ENCODE results near the gene RAD51B. TPM values are rescaled to one million over a fixed set of nuclear protein-coding genes. Genes with fewer than 3 reads are reported as not detected.

Gene RAD51B
- polyA plus RNA-seq, 3 donors, result 3.6 to 11.6 (median 9.4) TPM

DNA sequence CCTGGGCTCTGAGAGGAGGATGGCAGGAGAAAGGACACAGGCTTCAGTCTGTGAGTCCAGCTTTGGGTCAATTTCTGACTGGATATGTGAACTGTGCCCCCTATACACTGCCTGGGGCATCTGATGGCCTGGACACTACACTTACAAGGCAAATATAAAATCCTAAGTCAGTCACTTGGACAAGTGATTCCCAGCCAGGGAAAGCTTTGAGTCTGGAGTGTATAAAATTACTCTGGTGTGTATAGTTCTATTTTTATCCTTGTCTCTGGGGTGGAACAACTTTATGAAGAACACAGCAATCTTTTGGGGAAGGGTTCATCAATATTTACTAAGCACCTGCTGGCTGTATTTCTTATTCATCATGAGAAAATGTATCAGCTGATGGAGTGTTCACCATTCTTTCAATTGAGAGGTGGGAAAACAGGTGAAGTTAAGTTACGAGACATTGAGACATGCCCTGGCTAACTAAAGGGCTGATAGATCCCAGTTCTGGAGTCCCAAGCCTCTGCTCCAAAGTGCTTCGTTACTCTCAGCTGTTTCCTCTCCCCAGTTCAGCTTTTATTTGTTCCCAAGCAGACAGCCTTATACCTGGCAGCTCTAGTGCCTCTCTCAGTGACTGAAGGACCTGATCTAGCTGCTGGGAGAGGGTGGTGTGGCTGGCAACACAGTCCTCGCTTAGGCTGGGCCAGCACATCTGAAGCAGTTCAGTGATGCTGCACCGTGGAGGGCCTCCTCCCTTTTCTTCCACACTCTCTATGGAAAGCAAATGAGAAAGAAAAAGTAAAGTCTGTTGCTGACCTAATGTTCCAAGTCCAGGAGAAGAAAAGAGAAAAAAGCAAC, 34.1 kb upstream of the RAD51B start:
- 100% methylated on average over 2 of the region's 4 CpGs for WGBS (ENCODE audit: insufficient coverage)
- H3K4me3 Mint-ChIP-seq, result no peak overlapping the region
- peaks cover 1% of the 10 kb centered on the region for H3K4me1 Mint-ChIP-seq
- Histone ChIP-seq H3K9ac (ENCODE audit: insufficient read depth, low read length, poor library complexity, severe bottlenecking) (no peak overlapping the region), H3K27ac (ENCODE audit: low read depth in 1 of 2, low read length in 2 of 2) (no peak overlapping the region), H3K79me2 (ENCODE audit: insufficient read depth, low read length) (no peaks in the 10 kb centered on the region), H2AFZ (ENCODE audit: insufficient read depth, low read depth, low read length, poor library complexity, severe bottlenecking) (no peak overlapping the region), H3K36me3 (replicated peaks in 1 of 2; ENCODE audit: control insufficient read depth in 1 of 2, insufficient read depth in 2 of 2, low read length in 2 of 2) (peaks cover 100% of the 10 kb centered on the region in 2 donors), H3K9me3 (replicated peaks in 1 of 2; ENCODE audit: control insufficient read depth in 1 of 2, insufficient read depth in 1 of 2, low read length in 2 of 2) (no peaks in the 10 kb centered on the region), H3K27me3 (ENCODE audit: control insufficient read depth in 2 of 2, insufficient read depth in 2 of 2, low read length in 2 of 2) (no peaks in the 10 kb centered on the region), H3K4me2 (replicated peaks; ENCODE audit: extremely low read depth, low read length, poor library complexity, severe bottlenecking) (no peak overlapping the region), H3K4me1 (ENCODE audit: control insufficient read depth in 1 of 2, insufficient read depth in 2 of 2, low read length in 2 of 2) (no peaks in the 10 kb centered on the region), H3K4me3 (replicated peaks in 1 of 3; ENCODE audit: low read depth in 2 of 3, low read length in 3 of 3) (no peak overlapping the region), H4K20me1 (ENCODE audit: insufficient read depth, low read length) (no peaks in the 10 kb centered on the region)
- intact Hi-C loops (cut with micrococcal nuclease), result no loop called here
- no peaks in the 10 kb centered on the region for H3K27me3 Mint-ChIP-seq (ENCODE audit: low read depth in 3 of 3)
- peaks cover 99 to 100% of the 10 kb centered on the region in 2 donors for H3K36me3 Mint-ChIP-seq
- TF ChIP-seq CTCF (IDR thresholded peaks at IDR 0.05), result no peak
- DNase-seq, result no peak
- peaks cover 0 to 3% (median 0%) of the 10 kb centered on the region in 7 donors for H3K9me3 Mint-ChIP-seq
- H3K27ac Mint-ChIP-seq, result peak overlapping the region in 2 of 7 donors; percentile 31 to 48

- Histone ChIP-seq H3K9me3 (replicated peaks in 1 of 2; ENCODE audit: control insufficient read depth in 1 of 2, insufficient read depth in 1 of 2, low read length in 2 of 2) (no peaks in the 10 kb centered on the region), H3K9ac (ENCODE audit: insufficient read depth, low read length, poor library complexity, severe bottlenecking) (no peak overlapping the region), H3K4me2 (replicated peaks; ENCODE audit: extremely low read depth, low read length, poor library complexity, severe bottlenecking) (no peak overlapping the region), H3K79me2 (ENCODE audit: insufficient read depth, low read length) (no peaks in the 10 kb centered on the region), H3K4me3 (replicated peaks in 1 of 3; ENCODE audit: low read depth in 2 of 3, low read length in 3 of 3) (no peak overlapping the region), H3K27ac (ENCODE audit: low read depth in 1 of 2, low read length in 2 of 2) (no peak overlapping the region), H3K27me3 (ENCODE audit: control insufficient read depth in 2 of 2, insufficient read depth in 2 of 2, low read length in 2 of 2) (no peaks in the 10 kb centered on the region), H2AFZ (ENCODE audit: insufficient read depth, low read depth, low read length, poor library complexity, severe bottlenecking) (no peak overlapping the region), H3K36me3 (replicated peaks in 1 of 2; ENCODE audit: control insufficient read depth in 1 of 2, insufficient read depth in 2 of 2, low read length in 2 of 2) (peaks cover 98 to 100% of the 10 kb centered on the region in 2 donors), H4K20me1 (ENCODE audit: insufficient read depth, low read length) (no peaks in the 10 kb centered on the region), H3K4me1 (ENCODE audit: control insufficient read depth in 1 of 2, insufficient read depth in 2 of 2, low read length in 2 of 2) (no peaks in the 10 kb centered on the region)
- H3K27me3 Mint-ChIP-seq (ENCODE audit: low read depth in 3 of 3), result no peaks in the 10 kb centered on the region
- intact Hi-C loops (cut with micrococcal nuclease), result no loop called here
- H3K4me1 Mint-ChIP-seq, result peaks cover 3% of the 10 kb centered on the region
- no peak for TF ChIP-seq CTCF (IDR thresholded peaks at IDR 0.05)
- H3K36me3 Mint-ChIP-seq, result peaks cover 92 to 97% of the 10 kb centered on the region in 2 donors
- no peak overlapping the region for H3K4me3 Mint-ChIP-seq
- no peak overlapping the region for H3K27ac Mint-ChIP-seq
- no peak for DNase-seq
- peaks cover 0 to 3% (median 0%) of the 10 kb centered on the region in 7 donors for H3K9me3 Mint-ChIP-seq
- no CpG with 5 or more reads among the region's 1 CpG for WGBS (ENCODE audit: insufficient coverage)
Measured at GRCh38 chr14:67787673-67788072, 31.9 kb upstream of the RAD51B start.
